ENCODE measurements around the gene TRIO.

TRIO gene

GRCh38 chr5:14148890-14149671 is 5.9 kb downstream of the TRIO start:
- H3K27me3 ChIP-seq (replicated peaks) = no peaks in the 10 kb centered on the region
- no peak overlapping the region for H3K4me3 ChIP-seq (ENCODE audit: low read depth, low read length)
- in situ Hi-C loops (cut with HindIII; ENCODE audit: low pct_ligation_motif_present, low sequenced_read_pairs) = no loop called here
- peak overlapping the region; percentile 7 for H3K27ac ChIP-seq
- H3K36me3 ChIP-seq (replicated peaks) = peaks cover 10% of the 10 kb centered on the region
- TF ChIP-seq, protein P1, sequence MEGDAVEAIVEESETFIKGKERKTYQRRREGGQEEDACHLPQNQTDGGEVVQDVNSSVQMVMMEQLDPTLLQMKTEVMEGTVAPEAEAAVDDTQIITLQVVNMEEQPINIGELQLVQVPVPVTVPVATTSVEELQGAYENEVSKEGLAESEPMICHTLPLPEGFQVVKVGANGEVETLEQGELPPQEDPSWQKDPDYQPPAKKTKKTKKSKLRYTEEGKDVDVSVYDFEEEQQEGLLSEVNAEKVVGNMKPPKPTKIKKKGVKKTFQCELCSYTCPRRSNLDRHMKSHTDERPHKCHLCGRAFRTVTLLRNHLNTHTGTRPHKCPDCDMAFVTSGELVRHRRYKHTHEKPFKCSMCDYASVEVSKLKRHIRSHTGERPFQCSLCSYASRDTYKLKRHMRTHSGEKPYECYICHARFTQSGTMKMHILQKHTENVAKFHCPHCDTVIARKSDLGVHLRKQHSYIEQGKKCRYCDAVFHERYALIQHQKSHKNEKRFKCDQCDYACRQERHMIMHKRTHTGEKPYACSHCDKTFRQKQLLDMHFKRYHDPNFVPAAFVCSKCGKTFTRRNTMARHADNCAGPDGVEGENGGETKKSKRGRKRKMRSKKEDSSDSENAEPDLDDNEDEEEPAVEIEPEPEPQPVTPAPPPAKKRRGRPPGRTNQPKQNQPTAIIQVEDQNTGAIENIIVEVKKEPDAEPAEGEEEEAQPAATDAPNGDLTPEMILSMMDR (IDR thresholded peaks at IDR 0.05; ENCODE audit: low read depth, low read length, missing control alignments) = no peak
- DNase-seq = no peak

- TF ChIP-seq, protein P1 (IDR thresholded peaks at IDR 0.05; ENCODE audit: low read depth, low read length, missing control alignments) = no peak
- Histone ChIP-seq H3K27ac (no peak overlapping the region), H3K27me3 (replicated peaks) (no peaks in the 10 kb centered on the region), H3K4me3 (ENCODE audit: low read depth, low read length) (no peak overlapping the region), H3K36me3 (replicated peaks) (peaks cover 9% of the 10 kb centered on the region)
- in situ Hi-C loops (cut with HindIII; ENCODE audit: low pct_ligation_motif_present, low sequenced_read_pairs) = no loop called here
- no peak for DNase-seq
These were observed 6.6 kb downstream of the TRIO start for GRCh38 chr5:14149672-14150274.

GRCh38 chr5:14151416-14151815 is 8.3 kb downstream of the TRIO start:
- H3K36me3 ChIP-seq (replicated peaks) = peaks cover 9% of the 10 kb centered on the region
- no peak overlapping the region for H3K4me3 ChIP-seq (ENCODE audit: low read depth, low read length)
- DNase-seq = no peak
- H3K27me3 ChIP-seq (replicated peaks) = no peaks in the 10 kb centered on the region
- in situ Hi-C loops (cut with HindIII; ENCODE audit: low pct_ligation_motif_present, low sequenced_read_pairs) = no loop called here
- H3K27ac ChIP-seq = no peak overlapping the region
- TF ChIP-seq, protein P1 (IDR thresholded peaks at IDR 0.05; ENCODE audit: low read depth, low read length, missing control alignments) = no peak

DNA sequence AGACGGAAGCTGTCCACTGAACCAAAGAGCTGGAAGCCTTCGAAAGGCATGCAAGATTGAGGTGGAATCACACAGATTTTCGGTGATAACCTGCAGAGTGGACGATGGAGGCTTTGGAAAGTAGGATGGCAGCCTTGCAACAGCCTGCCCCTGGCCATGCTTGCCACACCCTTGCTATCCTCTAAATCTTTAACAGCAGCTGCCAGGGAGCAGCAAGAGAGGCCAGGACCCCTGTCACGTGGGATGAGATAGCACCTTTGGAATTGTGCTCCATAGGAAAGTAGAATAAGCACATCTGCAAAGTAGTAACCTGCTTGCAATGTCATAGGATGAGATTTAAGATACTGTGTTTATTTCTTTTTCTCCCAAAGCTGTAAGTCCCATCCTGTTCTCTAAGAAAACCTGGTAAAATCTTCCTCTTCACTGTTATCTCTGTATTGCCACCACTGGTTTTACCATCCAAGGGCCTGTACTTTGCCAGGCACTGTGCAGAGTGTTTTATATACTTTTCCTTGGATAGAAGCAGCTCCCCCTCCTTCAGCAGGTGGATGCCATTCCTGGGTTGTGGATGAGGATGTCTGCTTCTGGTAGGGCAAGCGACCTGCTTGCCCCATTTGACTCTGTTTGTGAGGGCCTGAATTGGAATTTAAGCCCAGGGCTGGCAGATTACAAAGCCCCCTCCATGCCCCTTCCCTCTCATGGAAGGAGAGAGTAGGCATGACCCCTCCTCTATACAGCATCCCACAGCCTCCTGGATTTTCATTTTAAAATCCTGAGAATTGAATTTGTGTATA is 10.1 kb downstream of the TRIO start:
- H3K27ac ChIP-seq = peak overlapping the region; percentile 97
- DNase-seq = no peak
- TF ChIP-seq, protein P1 (IDR thresholded peaks at IDR 0.05; ENCODE audit: low read depth, low read length, missing control alignments) = no peak
- in situ Hi-C loops (cut with HindIII; ENCODE audit: low pct_ligation_motif_present, low sequenced_read_pairs) = no loop called here
- H3K36me3 ChIP-seq (replicated peaks) = peaks cover 8% of the 10 kb centered on the region
- H3K27me3 ChIP-seq (replicated peaks) = no peaks in the 10 kb centered on the region
- H3K4me3 ChIP-seq (ENCODE audit: low read depth, low read length) = no peak overlapping the region

GRCh38 chr5:14153932-14154731 is 11.0 kb downstream of the TRIO start:
- peak overlapping the region; percentile 22 for H3K4me3 ChIP-seq (ENCODE audit: low read depth, low read length)

More at GRCh38 chr5:14153932-14154731, 11.0 kb downstream of the TRIO start:
- in situ Hi-C loops (cut with HindIII; ENCODE audit: low pct_ligation_motif_present, low sequenced_read_pairs) = no loop called here
- no peaks in the 10 kb centered on the region for H3K36me3 ChIP-seq (replicated peaks)
- TF ChIP-seq, protein P1 (IDR thresholded peaks at IDR 0.05; ENCODE audit: low read depth, low read length, missing control alignments) = no peak
- peak overlapping the region; percentile 97 for H3K27ac ChIP-seq
- no peaks in the 10 kb centered on the region for H3K27me3 ChIP-seq (replicated peaks)
- DNase-seq = peak; percentile 82
